Measurements from ENCODE around the gene STARD7. TPM values are rescaled to one million over a fixed set of nuclear protein-coding genes. Genes with fewer than 3 reads are reported as not detected.
A peak's percentile ranks its signal among the peaks of the same experiment; 100 is the strongest.

The STARD7 gene
- total and polyA plus RNA-seq, 10 of the 15 experiments (the other 5 are each of a cell fraction or from before 2014, with no cell fraction given) = 85.4 to 237 (median 153) TPM

GRCh38 chr2:96143848-96144480, 64.7 kb downstream of the STARD7 start (continued):
- TF ChIP-seq ZNF592 (IDR thresholded peaks at IDR 0.05) (no peak), CTCF (IDR thresholded peaks at IDR 0.05 in 2 of 3, conservative IDR thresholded peaks at IDR 0.05 in 1 of 3; ENCODE audit: control insufficient read depth in 2 of 3, extremely low read depth in 1 of 3, insufficient read depth in 1 of 3, low read depth in 3 of 3, low read length in 3 of 3) (peak; percentile 17 to 62 (median 33); a peak in 4 of 6 replicates), ASH2L (IDR thresholded peaks at IDR 0.05; ENCODE audit: borderline replicate concordance, low read depth) (no peak), ZBTB4 (CRISPR knock-in tag; IDR thresholded peaks at IDR 0.05) (no peak), NFXL1 (IDR thresholded peaks at IDR 0.05; ENCODE audit: borderline replicate concordance) (no peak), SMC3 (IDR thresholded peaks at IDR 0.05; ENCODE audit: borderline replicate concordance, low read length) (no peak), BCL3 (IDR thresholded peaks at IDR 0.05; ENCODE audit: borderline replicate concordance, insufficient read depth, low read depth, low read length, poor library complexity, severe bottlenecking) (no peak), ZZZ3 (IDR thresholded peaks at IDR 0.05; ENCODE audit: control insufficient read depth, insufficient read length, low read depth) (no peak), CHD1 (IDR thresholded peaks at IDR 0.05; ENCODE audit: low read depth, low read length) (peak; percentile 73), POU2F2 (IDR thresholded peaks at IDR 0.05; ENCODE audit: borderline replicate concordance, low read depth, low read length) (peak; percentile 20; the same call in 1 of the 3 replicates), BACH1 (IDR thresholded peaks at IDR 0.05; ENCODE audit: borderline replicate concordance) (peak; percentile 53), POLR2AphosphoS2 (IDR thresholded peaks at IDR 0.05; ENCODE audit: low read depth, low read length) (peak; percentile 89; the same call in 1 of the 2 replicates), YBX1 (IDR thresholded peaks at IDR 0.05) (no peak), KDM1A (IDR thresholded peaks at IDR 0.05; ENCODE audit: borderline replicate concordance) (no peak), TCF3 (IDR thresholded peaks at IDR 0.05; ENCODE audit: borderline replicate concordance, insufficient read depth, low read depth, low read length) (0 out of 2 replicates have a peak, but pooled peaks have one; percentile 7), ZNF622 (IDR thresholded peaks at IDR 0.05) (no peak)

Data from GM12878 (cell line).